ENCODE data around the gene STRBP.

Gene STRBP

DNA sequence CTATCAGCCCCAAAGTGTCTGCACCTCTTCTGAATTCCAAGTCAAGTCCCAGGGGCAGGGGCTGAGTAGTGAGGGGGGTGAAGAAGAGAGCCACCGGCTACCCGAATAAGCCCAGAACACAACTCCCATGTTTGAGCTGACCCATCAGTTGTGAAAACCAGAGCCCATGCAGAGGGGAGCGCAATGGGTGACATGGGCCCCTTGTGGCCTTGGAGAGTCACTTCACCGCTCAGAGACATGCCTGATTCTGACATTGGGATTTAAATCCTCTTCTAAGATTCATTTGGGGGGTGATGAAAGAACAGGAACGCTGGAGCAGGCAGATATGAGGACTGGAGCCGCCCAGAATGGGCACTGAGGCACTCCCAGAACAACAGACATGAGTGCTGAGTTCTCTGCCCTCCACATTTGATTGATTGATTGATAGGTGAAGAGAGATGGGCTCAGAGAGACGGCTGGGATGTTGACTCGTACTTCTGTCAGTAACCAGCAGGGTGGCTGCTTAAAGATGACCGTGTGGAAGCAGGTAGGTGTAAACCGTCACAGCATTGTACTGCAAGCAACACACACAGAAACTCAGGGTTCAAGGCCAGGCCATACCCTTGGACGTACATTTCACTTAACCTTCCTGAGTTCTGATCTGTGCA lies 160.6 kb downstream of the STRBP start:
- no peaks in the 10 kb centered on the region for H3K36me3 ChIP-seq (ENCODE audit: control insufficient read depth, insufficient read depth, low read length)
- H3K9me3 ChIP-seq (ENCODE audit: control insufficient read depth, low read length), result no peaks in the 10 kb centered on the region

DNA sequence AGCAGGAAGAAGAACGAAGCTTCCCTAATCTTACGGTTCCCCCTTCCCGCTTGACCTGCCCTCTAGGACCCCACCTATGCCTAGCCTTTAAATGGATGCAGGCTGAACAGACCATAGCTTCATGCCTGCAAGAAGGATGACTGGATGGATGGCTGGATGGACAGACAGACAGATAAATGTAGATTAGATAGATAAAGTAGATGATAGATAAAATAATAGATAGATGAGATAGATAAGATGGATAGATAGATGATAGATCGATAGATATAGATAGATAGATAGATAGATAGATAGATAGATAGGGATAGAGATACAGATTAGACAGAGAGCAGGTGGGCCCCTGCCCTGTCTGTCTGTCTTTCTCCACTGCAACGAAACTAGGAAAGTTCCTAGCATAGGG lies 162.9 kb downstream of the STRBP start:
- Histone ChIP-seq H3K9me3 (ENCODE audit: control insufficient read depth, low read length) (no peaks in the 10 kb centered on the region), H3K36me3 (ENCODE audit: control insufficient read depth, insufficient read depth, low read length) (no peaks in the 10 kb centered on the region)

More for the DNA sequence above, 160.6 kb downstream of the STRBP start:
- no peak overlapping the region for H2AFZ ChIP-seq
- no peaks in the 10 kb centered on the region for H3K4me1 ChIP-seq
- H3K27ac ChIP-seq, result no peak overlapping the region
- no peak overlapping the region for H3K9ac ChIP-seq
- H3K4me3 ChIP-seq (ENCODE audit: low read depth, low read length), result no peak overlapping the region
- TF ChIP-seq, protein P1, sequence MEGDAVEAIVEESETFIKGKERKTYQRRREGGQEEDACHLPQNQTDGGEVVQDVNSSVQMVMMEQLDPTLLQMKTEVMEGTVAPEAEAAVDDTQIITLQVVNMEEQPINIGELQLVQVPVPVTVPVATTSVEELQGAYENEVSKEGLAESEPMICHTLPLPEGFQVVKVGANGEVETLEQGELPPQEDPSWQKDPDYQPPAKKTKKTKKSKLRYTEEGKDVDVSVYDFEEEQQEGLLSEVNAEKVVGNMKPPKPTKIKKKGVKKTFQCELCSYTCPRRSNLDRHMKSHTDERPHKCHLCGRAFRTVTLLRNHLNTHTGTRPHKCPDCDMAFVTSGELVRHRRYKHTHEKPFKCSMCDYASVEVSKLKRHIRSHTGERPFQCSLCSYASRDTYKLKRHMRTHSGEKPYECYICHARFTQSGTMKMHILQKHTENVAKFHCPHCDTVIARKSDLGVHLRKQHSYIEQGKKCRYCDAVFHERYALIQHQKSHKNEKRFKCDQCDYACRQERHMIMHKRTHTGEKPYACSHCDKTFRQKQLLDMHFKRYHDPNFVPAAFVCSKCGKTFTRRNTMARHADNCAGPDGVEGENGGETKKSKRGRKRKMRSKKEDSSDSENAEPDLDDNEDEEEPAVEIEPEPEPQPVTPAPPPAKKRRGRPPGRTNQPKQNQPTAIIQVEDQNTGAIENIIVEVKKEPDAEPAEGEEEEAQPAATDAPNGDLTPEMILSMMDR (IDR thresholded peaks at IDR 0.05), result no peak
- no peaks in the 10 kb centered on the region for H3K79me2 ChIP-seq
- no peaks in the 10 kb centered on the region for H3K27me3 ChIP-seq (ENCODE audit: control insufficient read depth, insufficient read depth, low read length)
- H3K4me2 ChIP-seq (ENCODE audit: low read length), result no peak overlapping the region

DNA sequence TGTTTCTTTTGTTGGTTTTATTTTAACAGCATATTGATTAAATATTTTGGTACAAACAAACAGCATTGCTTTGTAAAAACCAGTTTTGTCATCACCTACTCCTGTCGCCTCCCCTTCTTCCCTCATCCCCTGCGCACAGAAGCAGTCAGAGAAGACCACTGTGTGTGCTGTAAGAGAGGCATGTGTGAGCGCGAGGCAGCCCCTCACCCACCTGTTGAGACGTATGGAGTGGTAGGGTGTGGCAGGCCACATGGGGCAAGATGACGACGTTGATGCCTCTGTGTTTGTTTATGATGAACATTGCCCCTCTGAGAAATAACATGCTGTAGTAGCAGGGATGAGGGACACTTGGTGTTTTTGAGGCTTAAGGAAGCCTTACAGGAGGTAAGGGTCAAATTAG lies 163.6 kb downstream of the STRBP start:
- Histone ChIP-seq H3K36me3 (ENCODE audit: control insufficient read depth, insufficient read depth, low read length) (no peaks in the 10 kb centered on the region), H3K9me3 (ENCODE audit: control insufficient read depth, low read length) (no peaks in the 10 kb centered on the region), H3K27me3 (ENCODE audit: control insufficient read depth, insufficient read depth, low read length) (no peaks in the 10 kb centered on the region), H3K27ac (no peak overlapping the region), H3K4me1 (no peaks in the 10 kb centered on the region), H3K4me3 (ENCODE audit: low read depth, low read length) (no peak overlapping the region), H3K9ac (no peak overlapping the region), H3K79me2 (no peaks in the 10 kb centered on the region), H2AFZ (no peak overlapping the region), H3K4me2 (ENCODE audit: low read length) (no peak overlapping the region)
- TF ChIP-seq, protein P1 (IDR thresholded peaks at IDR 0.05), result no peak

More for the DNA sequence above, 162.9 kb downstream of the STRBP start:
- TF ChIP-seq, protein P1 (IDR thresholded peaks at IDR 0.05), result no peak
- Histone ChIP-seq H2AFZ (no peak overlapping the region), H3K4me3 (ENCODE audit: low read depth, low read length) (no peak overlapping the region), H3K4me2 (ENCODE audit: low read length) (no peak overlapping the region), H3K27me3 (ENCODE audit: control insufficient read depth, insufficient read depth, low read length) (no peaks in the 10 kb centered on the region), H3K79me2 (no peaks in the 10 kb centered on the region), H3K4me1 (no peaks in the 10 kb centered on the region), H3K9ac (no peak overlapping the region), H3K27ac (no peak overlapping the region)

DNA sequence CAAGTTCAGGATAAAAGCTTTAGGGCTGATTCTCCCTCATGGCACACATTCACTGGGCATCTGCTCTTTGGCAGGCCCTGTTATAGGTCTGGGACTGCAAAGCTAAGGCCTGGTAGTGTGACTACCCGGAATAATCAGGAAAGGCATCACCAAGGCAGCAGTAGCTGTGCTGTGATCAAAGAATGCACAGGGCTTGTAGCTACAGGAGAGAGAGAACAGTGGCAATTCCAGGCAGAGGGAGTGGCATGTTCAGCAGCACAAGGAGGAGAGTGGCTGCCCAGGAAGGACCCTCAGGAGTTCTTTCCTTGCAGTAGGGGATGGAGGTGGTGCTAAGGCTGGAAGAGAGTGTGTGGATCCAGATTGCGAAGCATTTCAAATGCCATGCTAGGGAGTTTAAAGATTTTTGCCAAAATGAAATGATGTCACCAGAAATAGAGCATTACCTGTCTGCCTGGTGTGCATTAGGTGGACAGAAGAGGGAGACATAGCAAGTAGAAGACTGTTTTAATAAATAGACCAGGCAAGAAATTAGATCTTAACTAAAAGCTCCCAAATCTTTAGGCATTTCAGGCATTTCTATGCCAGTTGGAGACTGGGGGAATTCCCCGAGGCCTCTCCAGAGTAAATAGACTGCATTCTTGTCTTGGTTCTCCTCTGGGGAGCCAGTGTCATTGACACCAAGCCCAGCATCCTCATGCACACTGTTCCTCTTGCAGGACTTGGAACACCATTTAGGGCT lies 165.8 kb downstream of the STRBP start:
- no peak overlapping the region for H3K9ac ChIP-seq
- no peak overlapping the region for H2AFZ ChIP-seq
- H3K4me3 ChIP-seq (ENCODE audit: low read depth, low read length), result no peak overlapping the region
- no peaks in the 10 kb centered on the region for H3K27me3 ChIP-seq (ENCODE audit: control insufficient read depth, insufficient read depth, low read length)
- no peaks in the 10 kb centered on the region for H3K79me2 ChIP-seq
- TF ChIP-seq, protein P1 (IDR thresholded peaks at IDR 0.05), result no peak
- H3K27ac ChIP-seq, result no peak overlapping the region
- no peaks in the 10 kb centered on the region for H3K4me1 ChIP-seq
- no peaks in the 10 kb centered on the region for H3K9me3 ChIP-seq (ENCODE audit: control insufficient read depth, low read length)
- no peaks in the 10 kb centered on the region for H3K36me3 ChIP-seq (ENCODE audit: control insufficient read depth, insufficient read depth, low read length)
- no peak overlapping the region for H3K4me2 ChIP-seq (ENCODE audit: low read length)

Data from parathyroid adenoma (tissue), 2 donors.